Femur (tissue), 1 donor: ENCODE measurements around the gene LRRC37A3.
A peak's percentile ranks its signal among the peaks of the same experiment; 100 is the strongest.
"Not testable (repeated sequence)": the region's sequence is repeated elsewhere in the genome, so short reads cannot be mapped to it uniquely, and the experiment has no call there.

ENCODE experiments used
- DNase-seq: peaks from one replicate; pipeline ENCODE4 v3.0.0-alpha.2; 2017

LRRC37A3 gene

GRCh38 chr17:64829824-64830630 lies 89.3 kb downstream of the LRRC37A3 start:
- not testable (repeated sequence) for DNase-seq

- not testable (repeated sequence) for DNase-seq
Observed at GRCh38 chr17:64829068-64829467, 90.2 kb downstream of the LRRC37A3 start.

GRCh38 chr17:64818904-64819303 lies 100.4 kb downstream of the LRRC37A3 start:
- not testable (repeated sequence) for DNase-seq

- DNase-seq, result not testable (repeated sequence)
Observed at GRCh38 chr17:64815833-64816198, 103.5 kb downstream of the LRRC37A3 start.

GRCh38 chr17:64814993-64815832 lies 104.1 kb downstream of the LRRC37A3 start:
- DNase-seq, result not testable (repeated sequence)

GRCh38 chr17:64808178-64808977 lies 110.9 kb downstream of the LRRC37A3 start:
- DNase-seq, result peak; percentile 66
